GM21825 (cell line): ENCODE measurements around the gene IPCEF1.

Experiments
- ATAC-seq: cut with Tn5 transposase; IDR thresholded peaks from one replicate; pipeline ENCODE4 v1.9.1; 2021; ENCODE audit warnings: mild to moderate bottlenecking, moderate library complexity; ENCODE audit not compliant: unreplicated experiment

The IPCEF1 gene

GRCh38 chr6:154117485-154117884, 239.1 kb downstream of the IPCEF1 start:
- no peak for ATAC-seq

GRCh38 chr6:154113392-154113791, 243.2 kb downstream of the IPCEF1 start:
- ATAC-seq = no peak

GRCh38 chr6:154112181-154112809, 244.3 kb downstream of the IPCEF1 start:
- no peak for ATAC-seq

GRCh38 chr6:154111025-154111424, 245.6 kb downstream of the IPCEF1 start:
- ATAC-seq = no peak

- no peak for ATAC-seq
Observed at GRCh38 chr6:154106251-154106650, 250.4 kb downstream of the IPCEF1 start.
